PC-3 (cell line): Measurements from ENCODE around the gene CALCOCO2. TPM values are rescaled to one million over a fixed set of nuclear protein-coding genes. Genes with fewer than 3 reads are reported as not detected.

Source experiments
- ATAC-seq: fragments of 200-7000 bp; cut with Tn5 transposase; 2 replicates; pipeline ENCODE4 v1.9.1; 2020; ENCODE audit warnings: mild to moderate bottlenecking, moderate library complexity
- BruUV-seq: library from RNA; stranded (reverse); fragments of 400-500 nt; replicated peaks from 2 replicates; lab custom pipeline; 2021; lab: Mats Ljungman, UMichigan
- CTCF ChIA-PET: fragments of 300-600 bp; sonication (Branson Sonifier 250); formaldehyde crosslinking; loops from one replicate; lab custom pipeline; 2022; ENCODE audit warnings: antibody characterized with exemption; lab: Charles Lee
- POLR2A ChIA-PET: fragments of 300-600 bp; sonication (Branson Sonifier 250); formaldehyde crosslinking; loops from one replicate; lab custom pipeline; 2022; ENCODE audit warnings: antibody characterized with exemption; ENCODE audit not compliant: unreplicated experiment; lab: Charles Lee
- DNase-seq: peaks from one replicate; pipeline ENCODE4 v3.0.0-alpha.2; 2015
- H2AFZ ChIP-seq: fragments of 300-600 bp; sonication (generic); 2 replicates; pipeline ENCODE4 v1.6.0; 2016; ENCODE audit warnings: antibody characterized with exemption, low read length
- H3F3A ChIP-seq: fragments of 300-600 bp; sonication (generic); one replicate; pipeline ENCODE4 v1.6.0; 2017; ENCODE audit warnings: antibody characterized with exemption, low read length, control low read depth, mild to moderate bottlenecking; ENCODE audit not compliant: unreplicated experiment
- H3K27ac ChIP-seq: fragments of 300-600 bp; sonication (generic); 2 replicates; pipeline ENCODE4 v1.5.1; 2016; ENCODE audit warnings: mild to moderate bottlenecking, low read length
- H3K27me3 ChIP-seq: fragments of 300-600 bp; sonication (generic); 2 replicates; pipeline ENCODE4 v1.6.1; 2016; ENCODE audit warnings: low read length, mixed read lengths
- H3K36me3 ChIP-seq: fragments of 300-600 bp; sonication (generic); 2 replicates; pipeline ENCODE4 v1.6.1; 2016; ENCODE audit warnings: low read depth, mixed run types, low read length, mixed read lengths
- H3K4me1 ChIP-seq: fragments of 300-600 bp; sonication (generic); 2 replicates; pipeline ENCODE4 v1.5.1; 2016; ENCODE audit warnings: low read length; ENCODE audit not compliant: insufficient read depth
- H3K4me2 ChIP-seq: fragments of 300-600 bp; sonication (generic); 2 replicates; pipeline ENCODE4 v1.6.0; 2016; ENCODE audit warnings: low read length
- H3K4me3 ChIP-seq: fragments of 300-600 bp; sonication (generic); 2 replicates; pipeline ENCODE4 v1.5.1; 2016; ENCODE audit warnings: mild to moderate bottlenecking, low read length, mixed read lengths
- H3K79me2 ChIP-seq: fragments of 300-600 bp; sonication (generic); 2 replicates; pipeline ENCODE4 v1.6.1; 2017; ENCODE audit warnings: low read length, mixed read lengths
- H3K9ac ChIP-seq: fragments of 300-600 bp; sonication (generic); 2 replicates; pipeline ENCODE4 v1.6.0; 2016; ENCODE audit warnings: mild to moderate bottlenecking, low read length
- H3K9me2 ChIP-seq: fragments of 300-600 bp; sonication (generic); replicated peaks from 2 replicates; pipeline ENCODE4 v1.6.1; 2016; ENCODE audit warnings: mixed run types, low read length, mixed read lengths
- H3K9me3 ChIP-seq: fragments of 300-600 bp; sonication (generic); 2 replicates; pipeline ENCODE4 v1.6.1; 2016; ENCODE audit warnings: low read length, mixed read lengths
- H4K20me1 ChIP-seq: fragments of 300-600 bp; sonication (generic); 2 replicates; pipeline ENCODE4 v1.6.1; 2016; ENCODE audit warnings: low read length, mixed read lengths
- EZH2 ChIP-seq: fragments of 300-600 bp; sonication (generic); IDR thresholded peaks from one replicate; pipeline ENCODE4 v1.6.1; 2017; ENCODE audit warnings: antibody characterized with exemption, mild to moderate bottlenecking, low read length; ENCODE audit not compliant: unreplicated experiment
- EZH2phosphoT487 ChIP-seq: fragments of 300-600 bp; sonication (generic); IDR thresholded peaks from 2 replicates; pipeline ENCODE4 v1.6.1; 2018; ENCODE audit warnings: mild to moderate bottlenecking, antibody characterized with exemption, low read length, borderline replicate concordance
- intact Hi-C: fragments of 100-400 bp; cut with micrococcal nuclease; formaldehyde crosslinking; loops from 2 replicates; pipeline ENCODE4 v1.9.0; 2023
- total RNA-seq: library from RNA; depleted of rRNA; stranded (reverse); fragments of >200 nt; gene quantifications from 2 replicates; pipeline ENCODE4 v1.2.3, GENCODE V29; 2014
- TF ChIP-seq, protein P1 (sequence below): fragments of 300-600 bp; sonication (generic); conservative IDR thresholded peaks from 2 replicates; pipeline ENCODE4 v1.5.1; 2017; ENCODE audit warnings: antibody characterized with exemption, low read depth, mild to moderate bottlenecking, low read length

The CALCOCO2 gene
- total RNA-seq, 1 experiment from 2014 or later: 47.2 TPM

DNA sequence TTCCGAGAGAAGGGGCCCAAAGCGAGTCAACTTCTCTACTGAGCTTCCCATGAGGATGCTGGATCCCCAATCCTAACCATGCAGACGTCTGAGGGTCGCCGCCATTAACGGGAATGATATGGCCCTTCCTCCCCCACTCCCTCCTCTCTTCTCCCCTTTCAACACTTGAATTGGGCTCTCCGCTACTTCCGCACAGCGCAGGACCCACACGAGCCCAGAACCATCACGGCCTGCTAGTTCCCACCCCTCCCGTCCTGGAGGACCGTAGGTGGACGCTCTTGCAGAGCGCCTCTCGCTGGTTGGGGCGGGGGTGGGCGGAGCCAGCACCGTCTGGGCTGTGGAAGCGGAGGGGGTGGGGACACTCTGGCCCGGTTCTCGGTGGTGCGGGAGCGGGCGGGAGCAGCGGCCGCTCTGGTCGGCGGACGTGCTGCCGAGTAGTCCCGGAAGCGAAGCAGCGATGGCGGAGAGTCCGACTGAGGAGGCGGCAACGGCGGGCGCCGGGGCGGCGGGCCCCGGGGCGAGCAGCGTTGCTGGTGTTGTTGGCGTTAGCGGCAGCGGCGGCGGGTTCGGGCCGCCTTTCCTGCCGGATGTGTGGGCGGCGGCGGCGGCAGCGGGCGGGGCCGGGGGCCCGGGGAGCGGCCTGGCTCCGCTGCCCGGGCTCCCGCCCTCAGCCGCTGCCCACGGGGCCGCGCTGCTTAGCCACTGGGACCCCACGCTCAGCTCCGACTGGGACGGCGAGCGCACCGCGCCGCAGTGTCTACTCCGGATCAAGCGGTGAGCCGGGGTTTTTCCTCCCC, 77.4 kb downstream of the CALCOCO2 start, which contains the start of gene UBE2Z:
TSS of gene UBE2Z (plus strand) at position 361 of the 797 bp plus-strand sequence. CDS start at position 458, 97 bp downstream.
- H3K27me3 ChIP-seq: no peaks in the 10 kb centered on the region
- H3K9me3 ChIP-seq: no peaks in the 10 kb centered on the region
- no peaks in the 10 kb centered on the region for H3F3A ChIP-seq
- H3K4me2 ChIP-seq: peak within 1 kb of the TSS; percentile 89
- intact Hi-C loops: loop anchor here (1.0 kb wide), 1 partner anchor 16 kb away; the partner anchor contains the start of gene ATP5MC1
- peaks cover 36% of the 10 kb centered on the region for H3K4me1 ChIP-seq
- ATAC-seq (peak; percentile 93), DNase-seq (peak; percentile 98)
- peak within 1 kb of the TSS; percentile 85 for H3K4me3 ChIP-seq
- TF ChIP-seq EZH2phosphoT487 (no peak), EZH2 (no peak)
- TF ChIP-seq, protein P1, sequence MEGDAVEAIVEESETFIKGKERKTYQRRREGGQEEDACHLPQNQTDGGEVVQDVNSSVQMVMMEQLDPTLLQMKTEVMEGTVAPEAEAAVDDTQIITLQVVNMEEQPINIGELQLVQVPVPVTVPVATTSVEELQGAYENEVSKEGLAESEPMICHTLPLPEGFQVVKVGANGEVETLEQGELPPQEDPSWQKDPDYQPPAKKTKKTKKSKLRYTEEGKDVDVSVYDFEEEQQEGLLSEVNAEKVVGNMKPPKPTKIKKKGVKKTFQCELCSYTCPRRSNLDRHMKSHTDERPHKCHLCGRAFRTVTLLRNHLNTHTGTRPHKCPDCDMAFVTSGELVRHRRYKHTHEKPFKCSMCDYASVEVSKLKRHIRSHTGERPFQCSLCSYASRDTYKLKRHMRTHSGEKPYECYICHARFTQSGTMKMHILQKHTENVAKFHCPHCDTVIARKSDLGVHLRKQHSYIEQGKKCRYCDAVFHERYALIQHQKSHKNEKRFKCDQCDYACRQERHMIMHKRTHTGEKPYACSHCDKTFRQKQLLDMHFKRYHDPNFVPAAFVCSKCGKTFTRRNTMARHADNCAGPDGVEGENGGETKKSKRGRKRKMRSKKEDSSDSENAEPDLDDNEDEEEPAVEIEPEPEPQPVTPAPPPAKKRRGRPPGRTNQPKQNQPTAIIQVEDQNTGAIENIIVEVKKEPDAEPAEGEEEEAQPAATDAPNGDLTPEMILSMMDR: peak; percentile 40; the same call in 1 of the 2 replicates
- BruUV-seq: no TSS peak
- peak within 1 kb of the TSS; percentile 94 for H3K9ac ChIP-seq
- H3K79me2 ChIP-seq: peaks cover 55% of the 10 kb centered on the region
- H2AFZ ChIP-seq: peak within 1 kb of the TSS; percentile 78
- peaks cover 38% of the 10 kb centered on the region for H4K20me1 ChIP-seq
- ChIA-PET POLR2A (interaction anchor here (0.6 kb wide), 2 partner anchors 37 to 756 kb away, joined by 4 to 6 read pairs; partner anchors contain the start of gene SNF8), CTCF (interaction anchor here (0.5 to 1.6 kb wide), 3 partner anchors 16 to 1377 kb away, joined by 3 to 9 read pairs (median 4); partner anchors contain the start of gene ATP5MC1)
- H3K9me2 ChIP-seq: no peaks in the 10 kb centered on the region
- peaks cover 29% of the 10 kb centered on the region for H3K36me3 ChIP-seq
- peak within 1 kb of the TSS; percentile 74 for H3K27ac ChIP-seq

DNA sequence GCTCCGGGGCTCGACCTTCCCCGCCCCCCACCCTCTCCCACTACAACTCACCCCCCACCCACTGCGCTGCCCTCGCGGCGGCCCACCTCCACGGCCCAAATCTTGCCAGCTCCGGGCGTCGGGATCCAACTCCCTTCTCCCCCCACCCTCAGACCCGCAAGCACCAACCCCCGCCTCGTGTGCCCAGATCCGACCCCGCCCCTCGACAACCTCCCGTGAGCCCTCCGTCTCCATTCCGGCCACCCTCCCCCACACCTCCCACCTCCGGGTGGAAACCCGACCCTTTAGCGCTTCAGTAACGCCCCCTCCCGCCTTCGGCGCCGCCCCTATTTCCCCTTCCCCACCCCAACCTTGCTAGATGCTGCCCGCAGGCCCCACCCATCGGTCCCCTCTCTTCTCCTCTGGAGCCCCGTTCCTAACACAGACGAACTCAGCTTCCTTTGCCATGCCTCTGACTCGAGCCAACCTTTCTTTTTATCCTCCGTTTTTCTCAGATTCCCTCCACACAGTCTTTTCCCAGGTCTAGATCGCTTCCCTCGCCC, 78.1 kb downstream of the CALCOCO2 start:
- H3K4me2 ChIP-seq: peak overlapping the region; percentile 89
- H3K9me2 ChIP-seq: no peaks in the 10 kb centered on the region
- DNase-seq: peak; percentile 91
- peaks cover 34% of the 10 kb centered on the region for H3K36me3 ChIP-seq
- H4K20me1 ChIP-seq: peaks cover 43% of the 10 kb centered on the region
- peak overlapping the region; percentile 56 for H2AFZ ChIP-seq
- H3K27ac ChIP-seq: peak overlapping the region; percentile 74
- no peaks in the 10 kb centered on the region for H3K9me3 ChIP-seq
- no peaks in the 10 kb centered on the region for H3K27me3 ChIP-seq
- peak overlapping the region; percentile 94 for H3K9ac ChIP-seq
- TF ChIP-seq EZH2 (no peak), EZH2phosphoT487 (no peak)
- intact Hi-C loops: loop anchor here (1.0 kb wide), 1 partner anchor 17 kb away; the partner anchor contains the start of gene ATP5MC1
- no peaks in the 10 kb centered on the region for H3F3A ChIP-seq
- peaks cover 36% of the 10 kb centered on the region for H3K4me1 ChIP-seq
- H3K4me3 ChIP-seq: peak overlapping the region; percentile 85
- H3K79me2 ChIP-seq: peaks cover 62% of the 10 kb centered on the region
- ChIA-PET POLR2A (no interaction called here), CTCF (interaction anchor here (1.6 kb wide), 1 partner anchor 24 kb away, joined by 9 read pairs; no protein-coding TSS in a partner anchor)
- peak; percentile 60 for ATAC-seq
- BruUV-seq: no TSS peak

DNA sequence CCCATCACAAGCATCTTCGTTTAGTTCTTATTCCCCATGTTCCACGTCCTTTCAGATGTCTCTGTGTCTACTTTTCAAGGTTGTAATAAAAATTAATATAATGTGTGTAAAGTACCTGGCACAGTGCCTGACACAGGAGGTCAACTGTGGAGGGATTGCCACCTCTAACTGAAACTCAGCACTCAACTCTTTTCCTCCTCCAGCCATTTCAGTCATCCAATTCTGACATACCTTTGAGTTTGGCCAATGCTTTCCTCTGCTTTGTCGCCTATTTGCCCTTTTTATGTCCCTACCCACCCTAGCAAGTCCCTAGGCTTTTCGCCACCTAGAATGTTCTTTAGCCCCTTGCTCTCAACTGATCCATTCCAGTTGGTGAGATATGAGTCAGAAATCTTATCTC, 78.9 kb downstream of the CALCOCO2 start:
- intact Hi-C loops: no loop called here

More for the DNA sequence above, 78.9 kb downstream of the CALCOCO2 start:
- Histone ChIP-seq H3K9me3 (no peaks in the 10 kb centered on the region), H4K20me1 (peaks cover 46% of the 10 kb centered on the region), H3K9ac (peak overlapping the region; percentile 94), H2AFZ (no peak overlapping the region), H3K36me3 (peaks cover 42% of the 10 kb centered on the region), H3F3A (no peaks in the 10 kb centered on the region), H3K4me1 (peaks cover 37% of the 10 kb centered on the region), H3K4me2 (peak overlapping the region; percentile 89), H3K9me2 (no peaks in the 10 kb centered on the region), H3K79me2 (peaks cover 71% of the 10 kb centered on the region), H3K4me3 (peak overlapping the region; percentile 85), H3K27ac (no peak overlapping the region), H3K27me3 (no peaks in the 10 kb centered on the region)
- BruUV-seq: TSS peak; percentile 35
- no peak for ATAC-seq
- DNase-seq: no peak
- ChIA-PET CTCF (no interaction called here), POLR2A (no interaction called here)
- no peak for TF ChIP-seq EZH2
- TF ChIP-seq EZH2phosphoT487: no peak
- TF ChIP-seq, protein P1: no peak
